H9 (cell line): ENCODE data around the gene FSIP1. TPM values are rescaled to one million over a fixed set of nuclear protein-coding genes. Genes with fewer than 3 reads are reported as not detected.

Experiments used
- DNase-seq: peaks from one replicate; pipeline ENCODE4 v3.0.0-alpha.2; 2017
- H2AFZ ChIP-seq: one replicate; pipeline ENCODE4 v1.6.1; 2013; ENCODE audit warnings: mild to moderate bottlenecking, low read length, control low read depth, moderate library complexity
- H2AK5ac ChIP-seq: 2 replicates; pipeline ENCODE4 v1.6.1; 2013; ENCODE audit warnings: low read length, control low read depth, mixed read lengths; ENCODE audit not compliant: insufficient read length
- H2BK120ac ChIP-seq: one replicate; pipeline ENCODE4 v1.6.1; 2013; ENCODE audit warnings: low read depth, mild to moderate bottlenecking, low read length, control low read depth, inconsistent platforms; ENCODE audit not compliant: poor library complexity, severe bottlenecking
- H2BK12ac ChIP-seq: 2 replicates; pipeline ENCODE4 v1.6.1; 2013; ENCODE audit warnings: low read length, control low read depth, mixed read lengths, low read depth; ENCODE audit not compliant: insufficient read length
- H2BK15ac ChIP-seq: 2 replicates; pipeline ENCODE4 v1.6.1; 2013; ENCODE audit warnings: low read depth, low read length, control low read depth
- H2BK20ac ChIP-seq: one replicate; pipeline ENCODE4 v1.6.1; 2013; ENCODE audit warnings: low read depth, mild to moderate bottlenecking, low read length, control low read depth, inconsistent platforms; ENCODE audit not compliant: poor library complexity, severe bottlenecking
- H2BK5ac ChIP-seq: 2 replicates; pipeline ENCODE4 v1.6.1; 2013; ENCODE audit warnings: low read length, control low read depth, mixed read lengths; ENCODE audit not compliant: insufficient read length
- H3K14ac ChIP-seq: 2 replicates; pipeline ENCODE4 v1.6.1; 2013; ENCODE audit warnings: low read length, control low read depth; ENCODE audit not compliant: insufficient read depth
- H3K18ac ChIP-seq: 2 replicates; pipeline ENCODE4 v1.6.1; 2013; ENCODE audit warnings: low read depth, mild to moderate bottlenecking, mixed read lengths, low read length, control low read depth; ENCODE audit not compliant: insufficient read length
- H3K23ac ChIP-seq: 2 replicates; pipeline ENCODE4 v1.6.1; 2013; ENCODE audit warnings: low read length, control low read depth, mixed read lengths, low read depth; ENCODE audit not compliant: insufficient read length
- H3K23me2 ChIP-seq: 2 replicates; pipeline ENCODE4 v1.6.1; 2013; ENCODE audit warnings: low read depth, mild to moderate bottlenecking, mixed read lengths, low read length, control low read depth; ENCODE audit not compliant: insufficient read length, poor library complexity, severe bottlenecking
- H3K27ac ChIP-seq: 2 replicates; pipeline ENCODE4 v1.5.1; 2013; ENCODE audit warnings: low read length, control low read depth, mixed read lengths, low read depth; ENCODE audit not compliant: insufficient read length
- H3K27me3 ChIP-seq: 2 replicates; pipeline ENCODE4 v1.6.1; 2013; ENCODE audit warnings: low read length, control low read depth, inconsistent platforms; ENCODE audit not compliant: insufficient read depth
- H3K4ac ChIP-seq: 2 replicates; pipeline ENCODE4 v1.6.1; 2013; ENCODE audit warnings: low read depth, mild to moderate bottlenecking, control low read depth, inconsistent platforms, low read length, moderate library complexity
- H3K4me1 ChIP-seq: 2 replicates; pipeline ENCODE4 v1.6.1; 2013; ENCODE audit warnings: low read length, control low read depth, inconsistent platforms; ENCODE audit not compliant: insufficient read depth
- H3K4me2 ChIP-seq: 2 replicates; pipeline ENCODE4 v1.6.1; 2013; ENCODE audit warnings: low read length, control low read depth, mixed read lengths; ENCODE audit not compliant: insufficient read length, insufficient read depth
- H3K56ac ChIP-seq: 2 replicates; pipeline ENCODE4 v1.6.1; 2013; ENCODE audit warnings: low read depth, mild to moderate bottlenecking, mixed read lengths, low read length, control low read depth; ENCODE audit not compliant: insufficient read length
- H3K79me1 ChIP-seq: 2 replicates; pipeline ENCODE4 v1.6.1; 2013; ENCODE audit warnings: low read depth, mild to moderate bottlenecking, moderate library complexity, low read length, control low read depth, inconsistent platforms; ENCODE audit not compliant: insufficient read depth, poor library complexity, severe bottlenecking
- H3K79me2 ChIP-seq: 2 replicates; pipeline ENCODE4 v1.6.1; 2013; ENCODE audit warnings: low read length, control low read depth, inconsistent platforms; ENCODE audit not compliant: insufficient read depth
- H3K9ac ChIP-seq: 2 replicates; pipeline ENCODE4 v1.6.1; 2013; ENCODE audit warnings: low read length, control low read depth, mixed read lengths; ENCODE audit not compliant: insufficient read length; ENCODE audit errors: extremely low read depth
- H3K9me3 ChIP-seq: one replicate; pipeline ENCODE4 v1.6.1; 2013; ENCODE audit warnings: low read depth, low read length, inconsistent platforms; ENCODE audit not compliant: control insufficient read depth
- H3T11ph ChIP-seq: one replicate; pipeline ENCODE4 v1.6.1; 2013; ENCODE audit warnings: mild to moderate bottlenecking, low read length, control low read depth, inconsistent platforms
- H4K20me1 ChIP-seq: one replicate; pipeline ENCODE4 v1.6.1; 2013; ENCODE audit not compliant: control insufficient read depth, insufficient read length, insufficient read depth
- H4K5ac ChIP-seq: 2 replicates; pipeline ENCODE4 v1.6.1; 2013; ENCODE audit warnings: low read depth, mild to moderate bottlenecking, mixed read lengths, low read length, control low read depth; ENCODE audit not compliant: insufficient read length
- H4K8ac ChIP-seq: replicated peaks from 2 replicates; pipeline ENCODE4 v1.6.1; 2013; ENCODE audit warnings: low read length, control low read depth, mixed read lengths, low read depth; ENCODE audit not compliant: insufficient read length
- H4K91ac ChIP-seq: 2 replicates; pipeline ENCODE4 v1.6.1; 2013; ENCODE audit warnings: low read depth, mild to moderate bottlenecking, moderate library complexity, mixed read lengths, low read length, control low read depth; ENCODE audit not compliant: insufficient read length
- H3K27ac Mint-ChIP-seq, 3 experiments: 2 replicates in 2 of 3; 3 replicates in 1 of 3; pipeline ENCODE4 v1.8.0; 2020 to 2021; ENCODE audit warnings: mixed read lengths in 3 of 3, mild to moderate bottlenecking in 1 of 3, moderate library complexity in 1 of 3
- H3K27me3 Mint-ChIP-seq: 2 replicates; pipeline ENCODE4 v1.8.0; 2021; ENCODE audit warnings: low read depth, mild to moderate bottlenecking, moderate library complexity, mixed read lengths
- H3K36me3 Mint-ChIP-seq, 3 experiments: 2 replicates in 2 of 3; 3 replicates in 1 of 3; pipeline ENCODE4 v1.8.0; 2020 to 2021; ENCODE audit warnings: low read depth in 3 of 3, mixed read lengths in 3 of 3; ENCODE audit not compliant: insufficient read depth in 1 of 3
- H3K4me1 Mint-ChIP-seq, 2 experiments: 2 replicates each; pipeline ENCODE4 v1.8.0; 2020; ENCODE audit warnings: mixed read lengths in 2 of 2
- H3K4me3 Mint-ChIP-seq, 2 experiments: 2 replicates in 1 of 2; 3 replicates in 1 of 2; pipeline ENCODE4 v1.8.0; 2020 to 2021; ENCODE audit warnings: mild to moderate bottlenecking in 2 of 2, mixed read lengths in 2 of 2, moderate library complexity in 1 of 2
- H3K9me3 Mint-ChIP-seq, 2 experiments: 2 replicates in 1 of 2; 3 replicates in 1 of 2; pipeline ENCODE4 v1.8.0; 2020; ENCODE audit warnings: mild to moderate bottlenecking in 2 of 2, mixed read lengths in 2 of 2, moderate library complexity in 1 of 2
- CTCF ChIP-seq: fragments of 200-600 bp; sonication (generic); conservative IDR thresholded peaks from 3 replicates; pipeline ENCODE4 v1.8.0; 2021; ENCODE audit warnings: antibody characterized with exemption, mild to moderate bottlenecking
- WGBS: extraction: QIAGEN DNeasy Blood & Tissue Kit; methylation state at CpG from one replicate; pipeline ENCODE4 v1.1.7; 2013; ENCODE audit warnings: missing lambda C conversion rate, low lambda C conversion rate, mixed read lengths; ENCODE audit not compliant: insufficient read length; ENCODE audit errors: extremely low coverage; 5-methylcytosine and 5-hydroxymethylcytosine counted together
- total RNA-seq: library from RNA; stranded (reverse); gene quantifications from 2 replicates; pipeline ENCODE4 v1.2.1, GENCODE V29; 2021

Gene FSIP1
- total RNA-seq, 1 experiment from 2014 or later, result 0.96 TPM

GRCh38 chr15:39699516-39700374, 82.9 kb downstream of the FSIP1 start:
- Histone ChIP-seq H3K4me2 (no peak overlapping the region), H3K18ac (no peak overlapping the region), H3K27me3 (no peaks in the 10 kb centered on the region), H4K20me1 (no peaks in the 10 kb centered on the region), H3K23ac (no peak overlapping the region), H3K79me1 (no peaks in the 10 kb centered on the region), H3K14ac (no peak overlapping the region), H2AK5ac (no peak overlapping the region), H3K56ac (no peak overlapping the region), H4K5ac (no peak overlapping the region), H3K4me1 (no peaks in the 10 kb centered on the region), H3K4ac (no peak overlapping the region), H4K8ac (no peak overlapping the region), H3K79me2 (no peaks in the 10 kb centered on the region), H2AFZ (no peak overlapping the region), H2BK5ac (no peak overlapping the region), H3K9ac (no peak overlapping the region), H3K27ac (no peak overlapping the region), H3T11ph (no peak overlapping the region), H4K91ac (no peak overlapping the region), H3K9me3 (no peaks in the 10 kb centered on the region), H2BK20ac (no peak overlapping the region), H3K23me2 (no peaks in the 10 kb centered on the region), H2BK120ac (no peak overlapping the region), H2BK12ac (no peak overlapping the region), H2BK15ac (no peak overlapping the region)
- Mint-ChIP-seq H3K36me3 (no peaks in the 10 kb centered on the region), H3K4me1 (peaks cover 16 to 45% of the 10 kb centered on the region in 2 experiments), H3K4me3 (no peak overlapping the region), H3K9me3 (no peaks in the 10 kb centered on the region; a peak in 1 of 5 replicates), H3K27me3 (no peaks in the 10 kb centered on the region), H3K27ac (peak overlapping the region in 2 of 3 experiments; percentile 5 to 15; a peak in 2 of 7 replicates)
- no peak for TF ChIP-seq CTCF
- no peak for DNase-seq
- no CpG with 5 or more reads among the region's 3 CpGs for WGBS
